ENCODE results near the gene IQCE.

IQCE gene

GRCh38 chr7:2632733-2633537 is 74.2 kb downstream of the IQCE start:
- H3K4me3 ChIP-seq (ENCODE audit: low read depth, low read length) = peak overlapping the region; percentile 97
- TF ChIP-seq, protein P1, sequence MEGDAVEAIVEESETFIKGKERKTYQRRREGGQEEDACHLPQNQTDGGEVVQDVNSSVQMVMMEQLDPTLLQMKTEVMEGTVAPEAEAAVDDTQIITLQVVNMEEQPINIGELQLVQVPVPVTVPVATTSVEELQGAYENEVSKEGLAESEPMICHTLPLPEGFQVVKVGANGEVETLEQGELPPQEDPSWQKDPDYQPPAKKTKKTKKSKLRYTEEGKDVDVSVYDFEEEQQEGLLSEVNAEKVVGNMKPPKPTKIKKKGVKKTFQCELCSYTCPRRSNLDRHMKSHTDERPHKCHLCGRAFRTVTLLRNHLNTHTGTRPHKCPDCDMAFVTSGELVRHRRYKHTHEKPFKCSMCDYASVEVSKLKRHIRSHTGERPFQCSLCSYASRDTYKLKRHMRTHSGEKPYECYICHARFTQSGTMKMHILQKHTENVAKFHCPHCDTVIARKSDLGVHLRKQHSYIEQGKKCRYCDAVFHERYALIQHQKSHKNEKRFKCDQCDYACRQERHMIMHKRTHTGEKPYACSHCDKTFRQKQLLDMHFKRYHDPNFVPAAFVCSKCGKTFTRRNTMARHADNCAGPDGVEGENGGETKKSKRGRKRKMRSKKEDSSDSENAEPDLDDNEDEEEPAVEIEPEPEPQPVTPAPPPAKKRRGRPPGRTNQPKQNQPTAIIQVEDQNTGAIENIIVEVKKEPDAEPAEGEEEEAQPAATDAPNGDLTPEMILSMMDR (IDR thresholded peaks at IDR 0.05; ENCODE audit: low read depth, low read length) = no peak
- H3K27ac ChIP-seq = peak overlapping the region; percentile 85
- H3K9me3 ChIP-seq (ENCODE audit: severe bottlenecking) = no peaks in the 10 kb centered on the region
- no peaks in the 10 kb centered on the region for H3K27me3 ChIP-seq (ENCODE audit: insufficient read depth, low read depth, severe bottlenecking)
- DNase-seq = peak; percentile 69
- peaks cover 26% of the 10 kb centered on the region for H3K36me3 ChIP-seq

DNA sequence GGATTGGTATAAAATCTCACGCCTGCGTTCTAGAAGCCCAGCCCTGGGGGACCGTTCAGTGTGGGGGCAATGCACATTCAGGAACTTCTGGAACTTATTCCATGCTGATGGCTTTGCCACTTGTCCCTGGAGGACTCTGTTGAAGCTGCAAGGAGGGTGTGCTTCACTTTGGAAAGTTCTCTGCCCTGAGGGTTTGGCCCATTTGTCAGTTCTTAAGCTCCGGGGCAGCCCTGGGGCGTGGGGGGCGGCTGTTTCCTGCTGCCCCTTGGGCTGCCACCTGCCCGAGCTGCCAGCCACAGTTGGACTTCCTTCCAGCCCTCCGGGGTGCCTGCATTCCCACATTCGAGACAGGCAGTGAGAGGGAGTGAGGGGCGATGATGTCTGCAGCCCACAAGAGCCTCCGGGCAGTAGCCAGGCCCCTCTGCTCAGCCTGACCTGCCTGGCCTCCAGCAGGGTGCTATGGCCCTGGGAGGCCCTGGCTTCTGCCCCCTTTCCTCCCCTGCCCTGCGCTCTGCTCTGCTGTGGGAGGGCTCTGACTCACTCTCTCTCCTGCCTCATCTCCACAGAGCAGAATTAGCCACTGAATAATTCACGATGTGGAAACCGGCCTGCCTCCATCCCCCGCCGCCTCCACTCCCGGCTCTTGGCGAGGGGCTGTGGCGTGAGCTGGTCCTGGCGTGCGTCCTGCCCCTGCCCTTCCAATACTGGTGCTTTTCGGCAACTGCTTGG is 74.9 kb downstream of the IQCE start:
- peaks cover 26% of the 10 kb centered on the region for H3K36me3 ChIP-seq
- no peak for DNase-seq
- H3K27me3 ChIP-seq (ENCODE audit: insufficient read depth, low read depth, severe bottlenecking) = no peaks in the 10 kb centered on the region
- H3K9me3 ChIP-seq (ENCODE audit: severe bottlenecking) = no peaks in the 10 kb centered on the region
- TF ChIP-seq, protein P1 (IDR thresholded peaks at IDR 0.05; ENCODE audit: low read depth, low read length) = no peak
- H3K27ac ChIP-seq = peak overlapping the region; percentile 85
- peak overlapping the region; percentile 97 for H3K4me3 ChIP-seq (ENCODE audit: low read depth, low read length)

DNA sequence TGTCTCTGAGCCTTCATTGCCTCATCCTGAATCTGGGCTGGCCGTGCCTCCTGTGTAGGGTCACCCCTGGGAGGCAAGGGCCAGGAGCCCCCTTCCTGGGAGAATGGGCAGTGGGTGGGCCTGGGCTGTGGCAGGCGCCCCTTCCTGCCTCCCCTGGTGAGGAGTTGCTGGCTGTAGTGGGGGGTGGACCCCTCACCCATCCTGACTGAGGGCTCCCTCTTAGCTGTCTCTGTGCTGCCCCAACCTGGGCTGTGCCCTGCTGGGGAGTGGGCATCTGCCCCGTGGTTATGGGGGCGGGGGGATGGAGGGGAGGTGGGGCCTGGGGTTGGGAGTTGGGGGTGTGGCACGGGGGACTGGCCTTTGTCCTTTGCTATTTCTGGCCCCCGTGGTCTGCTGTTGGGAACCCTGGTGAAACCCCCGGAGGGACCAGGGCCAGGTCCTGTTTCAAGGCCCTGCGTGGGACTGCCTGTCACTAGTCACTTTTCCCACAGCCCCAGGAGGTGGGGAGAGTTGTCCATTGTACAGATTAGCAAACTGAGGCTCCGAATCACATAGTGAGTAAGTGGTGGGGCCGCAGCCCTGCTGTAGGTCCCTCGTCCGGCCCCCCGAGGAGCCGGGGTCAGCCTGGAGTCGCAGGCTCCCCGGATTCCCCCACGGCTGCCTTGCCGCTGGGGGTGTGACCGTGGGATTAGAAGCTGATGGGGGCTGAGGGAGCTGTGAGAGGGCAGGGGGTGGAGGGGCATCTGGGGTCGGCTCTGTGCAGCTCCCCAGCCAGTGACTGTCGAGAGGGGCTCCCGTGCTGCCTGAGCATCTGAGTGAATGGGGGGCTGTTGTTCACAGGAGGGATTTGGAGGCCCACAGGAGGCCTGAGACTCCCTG is 75.7 kb downstream of the IQCE start:
- peaks cover 27% of the 10 kb centered on the region for H3K36me3 ChIP-seq

DNA sequence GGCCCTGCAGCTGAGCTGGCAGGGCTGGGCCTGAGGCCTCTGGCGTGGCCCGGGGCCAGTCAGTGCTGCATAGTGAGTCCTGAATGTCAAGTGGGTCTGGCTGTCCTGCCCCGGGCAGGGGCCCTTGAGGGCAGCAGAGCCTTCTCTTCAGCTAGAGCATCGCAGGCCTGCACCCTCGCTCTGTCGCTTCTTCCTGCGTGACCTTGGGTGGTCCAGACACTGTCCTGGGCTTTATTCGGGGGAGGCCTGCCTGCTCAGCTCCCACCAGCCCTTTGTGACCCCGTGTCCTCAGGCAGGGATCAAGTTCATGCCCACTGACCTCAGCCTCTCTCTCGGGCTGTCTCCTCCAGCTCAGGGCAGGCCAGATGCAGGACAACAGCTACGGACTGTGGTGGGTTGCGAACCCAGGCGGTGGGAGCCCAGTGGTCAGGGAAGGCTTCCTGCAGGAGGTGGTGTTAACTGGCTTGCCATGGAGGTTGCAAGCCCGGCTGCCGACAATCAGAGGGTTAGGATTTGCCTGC is 76.4 kb downstream of the IQCE start:
- TF ChIP-seq, protein P1 (IDR thresholded peaks at IDR 0.05; ENCODE audit: low read depth, low read length) = no peak
- no peak overlapping the region for H3K27ac ChIP-seq
- H3K9me3 ChIP-seq (ENCODE audit: severe bottlenecking) = no peaks in the 10 kb centered on the region
- peaks cover 33% of the 10 kb centered on the region for H3K36me3 ChIP-seq
- H3K27me3 ChIP-seq (ENCODE audit: insufficient read depth, low read depth, severe bottlenecking) = no peaks in the 10 kb centered on the region
- no peak overlapping the region for H3K4me3 ChIP-seq (ENCODE audit: low read depth, low read length)
- no peak for DNase-seq

More for the DNA sequence above, 75.7 kb downstream of the IQCE start:
- no peak overlapping the region for H3K27ac ChIP-seq
- no peak for DNase-seq
- H3K9me3 ChIP-seq (ENCODE audit: severe bottlenecking) = no peaks in the 10 kb centered on the region
- no peaks in the 10 kb centered on the region for H3K27me3 ChIP-seq (ENCODE audit: insufficient read depth, low read depth, severe bottlenecking)
- TF ChIP-seq, protein P1 (IDR thresholded peaks at IDR 0.05; ENCODE audit: low read depth, low read length) = no peak
- no peak overlapping the region for H3K4me3 ChIP-seq (ENCODE audit: low read depth, low read length)

GRCh38 chr7:2635810-2636701 is 77.3 kb downstream of the IQCE start:
- Histone ChIP-seq H3K4me3 (ENCODE audit: low read depth, low read length) (no peak overlapping the region), H3K9me3 (ENCODE audit: severe bottlenecking) (no peaks in the 10 kb centered on the region), H3K27ac (no peak overlapping the region), H3K36me3 (peaks cover 36% of the 10 kb centered on the region), H3K27me3 (ENCODE audit: insufficient read depth, low read depth, severe bottlenecking) (no peaks in the 10 kb centered on the region)
- TF ChIP-seq, protein P1 (IDR thresholded peaks at IDR 0.05; ENCODE audit: low read depth, low read length) = no peak
- no peak for DNase-seq
